GM19438 (cell line): ENCODE data around the gene CLNK.

Experiments
- ATAC-seq: cut with Tn5 transposase; IDR thresholded peaks from one replicate; pipeline ENCODE4 v1.9.1; 2021; ENCODE audit warnings: low read depth; ENCODE audit not compliant: unreplicated experiment

CLNK gene

DNA sequence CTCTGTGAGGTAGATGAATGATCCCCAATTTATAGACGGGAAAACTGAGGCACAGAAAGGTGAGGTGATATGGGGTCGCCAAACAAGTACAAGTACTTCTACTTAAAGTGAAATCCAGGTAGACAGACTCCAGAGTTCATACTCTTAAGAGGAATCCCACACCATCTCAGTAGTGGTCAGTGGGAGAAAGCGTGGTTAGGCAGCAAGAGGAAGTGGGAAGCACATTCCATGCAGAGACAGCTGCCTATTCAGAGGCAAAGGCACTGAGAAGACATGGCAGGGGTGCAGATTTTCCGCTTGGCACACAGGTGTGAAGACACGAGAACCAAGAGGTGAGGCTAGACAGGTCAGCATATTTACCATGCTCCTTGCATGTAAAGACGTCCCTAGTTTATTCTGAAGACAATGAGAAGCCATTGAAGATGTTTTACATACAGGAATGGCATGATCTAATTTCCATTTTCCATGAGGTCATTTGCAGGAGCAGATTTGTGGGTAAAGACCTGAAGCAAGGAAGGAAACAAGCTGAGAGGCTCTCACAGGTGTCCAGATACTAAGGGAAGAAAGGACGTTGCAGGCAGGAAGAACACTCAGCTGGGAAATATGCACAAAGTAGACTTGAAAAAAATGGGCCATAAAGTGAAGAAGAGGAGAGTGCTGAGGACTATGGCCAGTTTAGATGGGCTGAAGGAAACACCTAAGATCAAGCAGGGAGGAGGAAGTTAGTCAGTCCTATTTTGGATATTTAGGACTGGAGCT, 17.3 kb upstream of the CLNK start:
- ATAC-seq = no peak

DNA sequence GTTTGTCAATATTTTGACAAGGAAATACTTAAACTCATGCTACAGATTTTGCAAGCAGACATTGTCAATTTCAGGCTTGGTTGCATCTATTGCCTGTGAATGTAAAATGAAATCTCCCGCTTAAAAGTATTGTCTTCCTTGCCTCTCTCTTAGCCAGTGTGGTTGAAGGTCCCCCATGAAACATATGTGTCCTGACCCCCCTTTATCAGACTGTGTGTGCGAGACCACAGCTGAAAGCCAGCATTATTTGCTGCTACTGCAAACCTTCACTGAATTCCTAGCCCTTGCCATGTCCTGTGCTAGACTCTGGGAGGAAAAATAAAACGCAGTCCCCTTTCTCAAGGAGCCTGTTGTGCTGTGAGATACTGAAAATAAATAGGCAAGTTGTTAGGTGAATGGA, 16.6 kb upstream of the CLNK start:
- no peak for ATAC-seq

DNA sequence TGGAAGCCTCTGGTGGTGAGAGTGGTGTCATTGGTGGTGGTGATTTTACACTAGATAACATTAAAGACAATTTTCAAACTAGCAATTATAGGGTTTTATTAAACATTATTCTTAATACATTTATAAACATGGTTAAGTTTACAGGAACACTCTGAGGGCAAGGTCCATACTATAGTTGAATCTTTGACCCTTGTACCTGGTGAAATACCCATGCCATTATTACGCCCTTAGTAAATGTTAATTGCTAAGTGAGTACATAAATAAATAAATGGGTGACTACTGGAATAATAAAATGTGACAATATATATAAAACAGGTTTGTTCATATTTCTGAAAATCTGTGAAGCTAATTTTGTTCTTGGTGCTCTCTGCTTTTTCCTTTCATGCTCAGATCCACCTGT, 13.6 kb upstream of the CLNK start:
- ATAC-seq = no peak

DNA sequence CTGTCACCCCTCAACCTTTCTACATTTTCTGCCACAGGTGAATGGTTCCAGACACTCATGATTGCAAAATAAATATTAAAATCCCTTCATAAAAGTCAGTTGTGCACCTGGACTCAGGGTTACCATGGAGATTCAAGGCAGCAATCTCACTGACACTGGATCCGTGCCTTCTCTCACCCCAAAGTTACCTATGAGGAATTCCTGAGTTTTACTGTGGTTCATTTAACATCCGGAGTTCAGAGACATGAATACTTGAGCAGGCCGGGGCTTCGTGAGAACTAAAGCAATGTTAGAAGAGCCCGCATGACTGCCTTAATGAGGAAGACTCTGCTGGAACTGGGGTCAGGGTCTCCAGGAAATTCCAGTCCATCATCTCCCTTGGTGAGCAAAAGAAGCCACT, 12.5 kb upstream of the CLNK start:
- no peak for ATAC-seq

DNA sequence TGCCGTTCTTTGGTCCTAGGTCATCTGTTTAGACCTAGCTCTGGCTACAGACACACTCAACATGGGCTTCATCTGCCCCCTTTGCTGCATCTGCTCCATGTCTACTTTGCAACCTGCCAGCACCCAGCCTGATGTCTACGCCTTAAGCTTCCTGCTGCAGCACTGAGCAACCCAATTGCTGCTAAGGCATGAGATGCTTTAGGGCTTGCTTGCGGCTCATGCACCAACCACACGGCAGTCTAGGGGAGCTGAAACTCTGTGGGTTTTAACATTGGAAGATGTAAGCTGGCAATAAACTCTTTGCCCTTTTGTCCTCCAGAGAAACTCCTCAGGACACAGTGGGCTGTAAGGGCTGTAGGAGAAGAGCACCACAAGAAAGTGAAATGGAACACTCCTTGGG, 11.7 kb upstream of the CLNK start:
- ATAC-seq = no peak

DNA sequence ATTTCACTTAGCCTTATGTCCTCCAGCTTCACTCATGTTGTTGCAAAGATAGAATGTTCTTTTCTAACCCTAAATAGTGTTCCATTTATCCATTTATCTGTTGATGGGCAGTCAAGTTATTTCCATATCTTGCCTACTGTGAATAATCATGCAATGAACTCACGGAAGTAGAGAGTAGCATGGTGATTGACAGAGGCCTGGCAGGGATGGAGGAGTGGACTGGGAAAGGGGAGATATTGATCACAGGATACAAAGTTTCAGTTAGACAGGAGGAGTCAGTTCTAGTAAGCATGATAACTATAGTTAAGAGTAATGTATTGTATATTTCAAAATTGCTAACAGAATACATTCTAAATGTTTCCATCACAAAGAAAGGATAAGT, 10.3 kb upstream of the CLNK start:
- no peak for ATAC-seq

DNA sequence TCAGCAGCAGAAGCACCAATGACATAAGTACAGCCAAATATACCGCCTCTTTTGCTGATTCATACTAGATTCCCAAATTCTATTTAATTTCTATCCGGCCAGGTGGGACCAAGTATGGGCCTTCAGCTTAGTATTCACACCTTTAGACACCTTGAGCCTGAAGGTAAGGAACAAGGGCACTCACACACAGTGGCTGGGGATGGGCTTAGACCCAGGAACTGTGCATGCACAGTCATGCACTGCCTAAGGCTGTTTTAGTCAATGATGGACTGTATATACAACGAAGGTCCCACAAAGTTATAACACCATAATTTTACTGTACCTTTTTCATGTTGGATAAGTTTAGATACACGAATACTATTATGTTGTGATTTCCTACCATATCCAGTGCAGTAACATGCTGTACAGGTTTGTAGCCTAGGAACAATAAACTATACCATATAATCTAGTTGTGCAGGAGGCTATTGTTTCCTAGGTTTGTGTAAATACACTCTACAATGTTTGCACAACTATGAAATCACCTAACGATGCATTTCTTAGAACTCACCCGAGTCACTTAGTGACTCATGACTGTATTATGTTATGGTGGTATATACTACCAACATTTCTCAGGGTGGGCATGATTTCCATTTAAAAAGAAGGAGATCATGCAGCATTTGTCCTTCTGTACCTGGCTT, 9.7 kb upstream of the CLNK start:
- no peak for ATAC-seq

DNA sequence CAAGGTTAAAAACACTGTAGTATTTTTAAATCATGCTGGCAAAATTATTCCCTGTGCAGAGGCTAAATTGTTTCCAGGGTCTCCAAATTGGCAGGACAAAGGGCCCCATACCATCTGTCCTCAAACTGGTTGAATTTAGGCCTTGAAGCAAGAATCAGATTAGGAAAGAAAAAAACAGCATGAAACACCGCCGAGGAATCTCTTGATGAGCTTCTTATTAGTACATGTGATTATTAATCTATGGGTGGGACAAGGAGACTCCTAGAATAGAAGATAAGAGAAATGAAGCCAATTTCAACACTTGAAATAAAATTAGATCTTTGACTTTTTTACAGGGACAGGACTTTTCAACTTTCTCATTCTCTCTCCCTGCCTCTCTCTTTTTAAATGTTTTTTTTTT, 7.1 kb upstream of the CLNK start:
- no peak for ATAC-seq

DNA sequence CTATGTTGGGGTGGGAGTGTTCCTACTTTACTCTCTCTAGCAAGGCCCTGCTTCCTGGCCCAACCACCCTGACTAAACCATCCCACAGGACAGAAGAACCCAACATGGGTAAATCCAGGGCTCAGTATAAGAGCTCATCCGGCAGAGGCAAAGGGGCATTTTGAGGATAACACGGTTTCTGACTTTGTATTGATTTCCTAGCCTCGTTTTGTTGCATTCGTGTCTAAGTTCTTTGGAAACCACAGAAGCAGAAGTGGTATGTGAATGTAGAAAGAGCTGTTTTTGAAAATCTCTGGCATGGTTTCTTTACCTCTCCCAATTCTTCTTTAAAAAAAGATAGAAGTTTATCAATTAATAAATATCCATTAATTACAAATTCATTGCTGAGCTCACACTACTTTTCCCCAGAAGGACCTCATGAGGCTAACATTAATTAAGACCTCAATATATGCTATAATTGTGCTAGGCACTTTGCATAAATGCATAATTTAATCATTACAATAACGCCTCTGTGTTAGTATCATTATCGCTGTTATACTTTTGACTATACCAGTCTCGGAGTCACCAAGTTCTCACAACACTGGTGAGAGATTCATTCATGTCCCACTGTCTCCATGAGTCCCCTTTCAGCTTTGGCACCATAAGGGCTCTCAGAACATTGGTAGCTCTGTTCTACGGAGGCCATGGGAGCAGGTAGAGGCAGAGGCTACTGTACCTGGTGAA, 5.8 kb upstream of the CLNK start:
- no peak for ATAC-seq

DNA sequence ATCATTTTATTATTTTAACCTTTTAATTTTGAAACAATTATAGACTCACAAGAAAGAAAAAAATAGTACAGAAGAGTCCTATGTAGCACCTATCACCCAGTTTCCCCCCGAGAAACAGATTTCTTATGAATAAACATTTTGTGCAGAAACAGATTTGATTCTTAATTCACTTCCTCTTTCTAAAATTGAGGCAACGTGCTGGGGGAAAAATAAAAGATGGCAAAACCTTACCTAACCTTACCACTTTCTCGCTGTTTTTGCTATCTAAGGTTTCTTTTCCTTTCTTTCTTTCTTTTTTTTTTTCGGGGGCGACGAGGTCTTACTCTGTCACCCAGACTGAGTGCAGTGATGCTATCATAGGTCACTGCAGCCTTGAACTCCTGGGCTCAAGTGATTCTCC, 4.3 kb upstream of the CLNK start:
- no peak for ATAC-seq

DNA sequence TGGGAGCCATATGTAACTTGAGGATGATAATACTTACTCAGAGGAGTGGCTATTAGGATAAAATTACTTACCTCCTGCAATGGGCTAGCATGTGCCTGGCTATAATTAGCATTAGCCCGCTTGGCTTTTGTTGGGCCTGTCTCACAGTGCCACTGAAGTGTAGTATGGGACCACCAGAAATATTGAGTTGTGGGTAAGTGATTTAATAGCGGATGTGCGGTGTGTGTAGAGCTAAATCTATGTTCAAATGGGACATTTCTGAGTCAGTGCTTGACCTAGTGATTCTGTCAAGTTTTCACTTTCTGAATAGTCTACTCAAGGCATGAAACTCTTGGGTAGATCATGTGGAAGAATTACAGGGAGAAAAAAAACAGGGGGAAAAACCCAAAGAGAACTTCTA, 3.5 kb upstream of the CLNK start:
- no peak for ATAC-seq

DNA sequence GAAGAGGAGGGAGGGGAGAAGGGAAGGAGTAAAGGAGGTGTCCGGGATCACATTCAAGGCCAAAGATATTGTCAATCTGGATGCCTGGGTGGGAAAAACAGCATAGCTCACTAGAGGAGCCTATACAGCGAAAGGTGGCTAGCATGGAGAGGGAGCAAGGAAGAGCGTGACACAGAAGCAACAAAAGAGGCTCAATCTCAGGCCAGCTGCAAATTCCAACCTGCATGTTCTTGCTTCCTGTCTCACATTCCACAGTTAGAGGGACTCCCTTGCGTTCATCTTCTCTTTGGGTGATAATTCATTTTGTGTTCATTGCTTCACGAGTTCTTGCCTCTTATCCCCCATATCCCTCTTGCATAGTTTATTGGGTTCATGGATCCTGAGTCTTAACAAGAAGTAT, 3.0 kb upstream of the CLNK start:
- ATAC-seq = no peak

DNA sequence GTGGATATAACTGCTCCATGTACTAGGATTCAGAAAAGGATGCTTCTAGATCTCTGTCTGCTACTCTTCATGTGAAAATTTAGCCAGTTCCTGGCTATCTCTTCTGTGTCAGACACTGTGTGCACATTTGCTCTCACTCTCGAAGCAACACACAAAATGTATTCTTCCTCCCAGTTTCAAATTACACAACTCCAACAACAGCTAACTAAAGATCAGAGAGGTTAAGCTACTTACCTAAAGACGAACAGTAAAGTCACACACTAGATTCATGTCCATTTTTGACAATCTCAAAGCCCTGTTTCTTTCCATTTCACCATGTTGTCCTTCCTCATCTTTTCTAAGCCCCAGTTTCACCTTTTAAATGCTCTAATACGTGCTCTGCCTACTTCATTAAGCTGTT, 2.2 kb downstream of the CLNK start:
- no peak for ATAC-seq

DNA sequence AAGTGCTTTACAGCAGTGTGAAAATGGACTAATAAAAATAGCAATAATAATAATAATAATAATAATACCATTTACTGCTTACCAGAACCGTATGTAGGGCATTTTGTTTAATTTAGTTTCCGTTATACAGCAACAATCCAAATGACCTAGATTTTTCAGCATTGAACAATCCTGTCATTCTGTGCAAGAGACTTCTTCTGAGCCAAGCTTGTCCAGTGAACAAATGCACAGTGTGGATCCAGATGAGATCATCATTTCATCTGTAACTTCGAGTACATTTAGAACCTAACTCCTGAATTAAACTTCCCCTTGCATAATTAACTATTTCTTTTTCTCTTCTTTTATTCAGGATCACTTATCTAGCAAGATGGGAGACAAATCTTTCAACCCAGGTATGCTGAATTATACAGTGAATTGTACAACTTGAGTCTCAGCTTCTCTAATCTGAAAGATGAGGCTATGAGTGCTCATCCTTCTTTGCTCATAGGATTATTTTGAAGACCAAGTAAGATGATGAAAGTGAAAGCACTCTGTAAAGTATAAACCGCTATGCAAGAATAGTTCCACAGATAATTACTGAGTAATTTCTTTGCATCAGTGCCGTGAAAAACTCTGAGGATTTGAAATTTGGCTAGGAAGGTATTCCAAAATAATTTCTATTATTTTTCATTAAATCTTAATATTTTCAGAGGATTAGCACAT, 6.6 kb downstream of the CLNK start:
- peak; percentile 40 for ATAC-seq

DNA sequence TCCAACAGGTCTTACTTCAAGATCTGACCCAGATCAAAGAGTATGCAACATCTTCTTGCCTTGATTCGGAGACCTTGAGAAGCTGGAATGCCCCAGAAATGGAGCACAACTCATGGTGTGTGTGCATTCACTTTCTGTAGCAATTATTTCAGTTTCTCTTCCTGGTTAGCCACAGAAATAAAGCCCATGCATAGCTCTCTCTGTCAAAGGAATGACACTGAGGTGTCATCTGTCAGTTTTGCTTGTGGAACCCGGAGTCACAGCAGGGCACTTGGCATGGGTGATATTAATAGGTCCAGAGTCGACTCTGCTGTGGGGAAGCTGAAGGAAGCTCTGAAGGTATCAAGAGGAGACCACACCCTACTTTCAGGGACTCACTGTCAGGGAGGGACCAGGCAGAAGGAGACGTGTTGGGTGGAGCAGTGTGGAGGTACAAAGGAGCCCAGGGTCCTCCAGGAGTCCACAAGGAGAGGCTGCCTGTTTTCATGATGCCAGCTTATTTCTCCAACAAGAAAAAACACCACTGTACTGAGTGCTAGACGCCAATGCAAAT, 10.7 kb downstream of the CLNK start:
- ATAC-seq = peak; percentile 66

DNA sequence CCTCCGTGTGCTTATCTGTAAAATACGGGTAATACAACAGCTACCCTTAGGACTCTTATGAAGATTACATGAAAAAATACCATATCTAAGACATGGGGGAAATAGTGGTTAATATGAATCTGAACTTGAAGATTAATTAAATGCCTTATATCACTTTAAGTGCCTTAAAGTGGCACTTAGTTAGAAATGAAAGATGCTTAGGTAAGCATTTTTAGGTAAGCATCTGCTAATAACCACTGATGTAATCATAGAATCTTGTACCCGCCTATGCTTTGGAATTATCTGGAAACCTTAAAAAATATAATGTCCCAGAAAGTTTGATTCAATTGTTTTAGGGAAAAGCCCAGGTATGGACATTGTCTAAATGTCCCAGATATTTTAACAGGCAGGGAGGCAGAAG, 12.2 kb downstream of the CLNK start:
- no peak for ATAC-seq

DNA sequence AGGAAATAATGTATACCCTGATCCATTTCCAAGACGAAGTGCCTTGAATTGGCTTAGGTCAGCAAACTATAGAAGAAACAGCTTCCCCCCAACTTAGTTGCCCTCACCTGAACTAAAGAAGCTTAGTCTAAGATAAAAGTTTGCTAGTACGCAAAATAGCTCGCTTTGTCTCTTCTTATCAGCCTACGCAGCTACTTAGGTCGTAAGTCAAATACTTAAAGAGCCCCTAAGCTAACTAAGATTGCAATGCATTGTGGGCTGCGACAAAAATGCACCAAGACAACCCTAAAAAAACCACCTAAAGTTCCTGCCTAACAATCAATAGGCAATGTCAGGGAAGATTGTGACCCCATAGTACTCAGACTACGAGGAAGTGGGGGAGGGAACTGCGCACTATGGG, 12.8 kb downstream of the CLNK start:
- no peak for ATAC-seq

DNA sequence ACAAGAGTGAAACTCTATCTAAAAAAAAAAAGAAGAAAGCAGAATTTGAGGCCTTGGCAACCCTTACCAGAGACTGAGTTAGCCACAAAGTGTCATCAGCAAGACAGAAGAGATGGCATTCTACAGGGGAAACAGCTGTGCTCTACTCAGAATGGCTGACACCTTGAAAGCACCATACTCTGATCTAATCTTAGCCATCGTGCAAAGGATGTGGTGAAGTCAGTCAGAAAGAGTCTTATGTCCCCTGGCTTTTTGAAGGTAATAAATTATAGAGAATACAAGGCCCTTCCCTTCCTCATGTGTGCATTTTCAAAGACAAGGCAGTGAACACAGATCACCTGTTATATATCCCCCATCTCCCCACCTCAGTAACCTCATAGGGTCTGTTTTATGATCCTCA, 13.2 kb downstream of the CLNK start:
- peak; percentile 81 for ATAC-seq

DNA sequence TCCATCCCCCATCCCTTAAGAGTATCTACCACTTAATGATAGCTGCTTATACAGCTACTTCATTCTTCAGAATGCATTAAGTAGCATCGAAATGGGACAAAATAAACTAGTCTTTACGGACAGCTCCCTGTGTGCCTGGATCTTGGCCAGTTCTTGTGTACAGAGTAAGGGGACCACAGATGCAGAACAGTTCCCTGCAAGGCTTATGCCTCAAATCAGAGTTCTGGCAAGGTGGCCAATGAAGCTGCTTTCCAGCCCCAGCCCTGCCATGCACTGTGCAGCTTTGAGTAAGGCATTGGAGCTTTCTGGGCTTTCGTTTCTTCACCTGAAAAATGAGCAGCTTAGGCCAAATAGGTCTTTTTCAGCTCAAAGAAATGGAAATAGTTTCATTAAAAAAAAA, 14.2 kb downstream of the CLNK start:
- no peak for ATAC-seq

DNA sequence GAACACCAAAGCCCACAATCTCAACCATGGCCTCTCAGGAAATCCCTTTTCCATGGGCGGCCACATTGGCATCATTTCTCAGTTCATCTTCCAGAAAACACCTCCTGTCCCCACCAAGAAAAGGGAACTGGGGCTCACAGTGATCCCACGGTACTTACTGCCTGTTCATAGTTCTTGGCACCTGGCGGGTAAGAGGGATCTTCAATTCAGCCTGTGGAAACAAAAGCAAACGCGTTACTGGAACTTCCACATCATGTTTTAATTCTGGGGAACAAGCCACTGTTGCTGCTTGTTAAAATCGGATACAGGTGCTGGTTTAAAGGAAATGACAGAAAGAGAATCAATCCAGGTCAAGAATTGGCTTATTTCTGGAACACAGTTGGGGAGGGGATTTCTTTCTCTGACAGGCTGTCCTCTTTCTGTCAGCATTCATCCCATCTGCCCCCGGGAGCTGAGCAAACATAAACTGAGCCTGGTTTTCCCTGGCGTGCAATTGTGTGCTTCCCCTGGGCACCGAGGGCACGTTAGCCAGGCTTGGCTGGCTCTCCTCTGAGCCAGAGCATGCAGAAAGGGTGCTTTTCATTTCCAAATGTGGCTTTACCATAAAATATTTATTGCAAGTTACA, 16.8 kb downstream of the CLNK start:
- no peak for ATAC-seq

DNA sequence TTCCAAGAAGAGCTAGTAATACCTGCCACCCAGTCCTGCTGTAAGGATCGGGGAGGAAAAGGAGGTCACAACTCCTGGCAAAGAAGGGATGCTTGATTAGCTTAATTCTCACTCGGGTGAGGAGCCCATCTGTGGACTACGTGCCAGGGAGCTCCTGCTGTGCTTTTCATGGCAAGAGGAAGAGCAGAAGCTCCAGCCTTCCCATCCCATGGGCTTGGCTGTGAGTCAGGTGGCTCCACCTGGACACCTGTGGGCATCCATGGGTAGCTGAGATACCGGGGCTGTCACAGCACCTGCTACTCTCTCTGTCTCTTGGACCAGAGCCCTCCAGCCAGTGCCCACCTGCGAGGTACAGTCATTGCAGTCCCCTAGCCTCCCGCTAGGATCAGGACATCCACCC, 18.0 kb downstream of the CLNK start:
- ATAC-seq = no peak
